Adrenal gland (tissue), 5 donors: Measurements from ENCODE around the gene HMGXB3.

ENCODE experiments used
- POLR2A ChIP-seq, 2 donors: fragments of 450-650 bp; IDR thresholded peaks; one replicate each; pipeline ENCODE4 v1.6.1; 2017; ENCODE audit warnings: antibody characterized with exemption in 2 of 2, mild to moderate bottlenecking in 2 of 2, moderate library complexity in 1 of 2
- TF ChIP-seq, protein P1 (sequence below), 6 experiments: fragments of 450-650 bp in 4 of 6; fragments of 200-600 bp in 2 of 6; sonication (generic) in 1 of 6; IDR thresholded peaks; 1 replicate in 5 of 6; 2 replicates in 1 of 6; pipeline versions ENCODE4 v1.5.1 to v1.8.0; 2016 to 2021; ENCODE audit warnings: antibody characterized with exemption in 6 of 6, mild to moderate bottlenecking in 2 of 6, moderate library complexity in 1 of 6
- donor health status: DM: no; HTN: no; CAD: no.

GRCh38 chr5:150065346-150065745, 64.8 kb downstream of the HMGXB3 start:
- TF ChIP-seq, protein P1, sequence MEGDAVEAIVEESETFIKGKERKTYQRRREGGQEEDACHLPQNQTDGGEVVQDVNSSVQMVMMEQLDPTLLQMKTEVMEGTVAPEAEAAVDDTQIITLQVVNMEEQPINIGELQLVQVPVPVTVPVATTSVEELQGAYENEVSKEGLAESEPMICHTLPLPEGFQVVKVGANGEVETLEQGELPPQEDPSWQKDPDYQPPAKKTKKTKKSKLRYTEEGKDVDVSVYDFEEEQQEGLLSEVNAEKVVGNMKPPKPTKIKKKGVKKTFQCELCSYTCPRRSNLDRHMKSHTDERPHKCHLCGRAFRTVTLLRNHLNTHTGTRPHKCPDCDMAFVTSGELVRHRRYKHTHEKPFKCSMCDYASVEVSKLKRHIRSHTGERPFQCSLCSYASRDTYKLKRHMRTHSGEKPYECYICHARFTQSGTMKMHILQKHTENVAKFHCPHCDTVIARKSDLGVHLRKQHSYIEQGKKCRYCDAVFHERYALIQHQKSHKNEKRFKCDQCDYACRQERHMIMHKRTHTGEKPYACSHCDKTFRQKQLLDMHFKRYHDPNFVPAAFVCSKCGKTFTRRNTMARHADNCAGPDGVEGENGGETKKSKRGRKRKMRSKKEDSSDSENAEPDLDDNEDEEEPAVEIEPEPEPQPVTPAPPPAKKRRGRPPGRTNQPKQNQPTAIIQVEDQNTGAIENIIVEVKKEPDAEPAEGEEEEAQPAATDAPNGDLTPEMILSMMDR (IDR thresholded peaks at IDR 0.05), result no peak
- no peak for TF ChIP-seq POLR2A (IDR thresholded peaks at IDR 0.05)
